ENCODE results near the gene MYADML2. TPM values are rescaled to one million over a fixed set of nuclear protein-coding genes. Genes with fewer than 3 reads are reported as not detected.

MYADML2 gene
- total and polyA plus RNA-seq, 2 experiments from 2014 or later: 0.70 to 1.7 TPM

GRCh38 chr17:81993729-81994592, 46.9 kb upstream of the MYADML2 start:
- no peak overlapping the region for H3K4me3 ChIP-seq
- H3K9me2 ChIP-seq (ENCODE audit: insufficient read depth): no peaks in the 10 kb centered on the region
- no peaks in the 10 kb centered on the region for H3K27me3 ChIP-seq (ENCODE audit: insufficient read depth)
- H3K9me3 Mint-ChIP-seq: no peaks in the 10 kb centered on the region
- H3K27ac Mint-ChIP-seq: no peak overlapping the region
- no peak overlapping the region for H3K27ac ChIP-seq (ENCODE audit: low read depth)
- H4K20me1 ChIP-seq (replicated peaks; ENCODE audit: insufficient read depth): peaks cover 6% of the 10 kb centered on the region
- no peaks in the 10 kb centered on the region for H3K79me2 ChIP-seq (replicated peaks; ENCODE audit: insufficient read depth)
- no peak for DNase-seq (ENCODE audit: low spot score)
- ATAC-seq: no peak
- H3K36me3 Mint-ChIP-seq (ENCODE audit: low read depth): peaks cover 13% of the 10 kb centered on the region
- TF ChIP-seq ZNF114 (CRISPR knock-in tag; IDR thresholded peaks at IDR 0.05) (no peak), CREB1 (CRISPR knock-in tag; IDR thresholded peaks at IDR 0.05; ENCODE audit: low read depth) (no peak), STAT1 (IDR thresholded peaks at IDR 0.05; ENCODE audit: unreplicated experiment) (no peak), ETS1 (IDR thresholded peaks at IDR 0.05) (no peak), NANOG (IDR thresholded peaks at IDR 0.05; ENCODE audit: borderline replicate concordance) (no peak), JUNB (IDR thresholded peaks at IDR 0.05; ENCODE audit: unreplicated experiment) (no peak)
- no peak overlapping the region for H3K4me2 ChIP-seq
- H3K4me3 Mint-ChIP-seq: no peak overlapping the region
- H3K4me1 ChIP-seq (ENCODE audit: insufficient read depth): peaks cover 11% of the 10 kb centered on the region; the same call in 1 of the 2 replicates
- no peak overlapping the region for H2AFZ ChIP-seq
- no peaks in the 10 kb centered on the region for H3K36me3 ChIP-seq (ENCODE audit: insufficient read depth)
- peaks cover 27% of the 10 kb centered on the region for H3K4me1 Mint-ChIP-seq
- 0 out of 2 replicates have a peak, but pooled peaks cover 3% of the 10 kb centered on the region for H3F3A ChIP-seq (replicated peaks; ENCODE audit: low read depth)
- H3K27me3 Mint-ChIP-seq (ENCODE audit: insufficient read depth, low read depth, poor library complexity): peaks cover 13% of the 10 kb centered on the region

GRCh38 chr17:81992306-81993102, 45.5 kb upstream of the MYADML2 start:
- peak; percentile 18 for ATAC-seq
- H3K79me2 ChIP-seq (replicated peaks; ENCODE audit: insufficient read depth): no peaks in the 10 kb centered on the region
- Mint-ChIP-seq H3K4me3 (no peak overlapping the region), H3K4me1 (peaks cover 27% of the 10 kb centered on the region), H3K36me3 (ENCODE audit: low read depth) (peaks cover 13% of the 10 kb centered on the region), H3K27me3 (ENCODE audit: insufficient read depth, low read depth, poor library complexity) (peaks cover 13% of the 10 kb centered on the region), H3K27ac (no peak overlapping the region), H3K9me3 (no peaks in the 10 kb centered on the region)
- no peaks in the 10 kb centered on the region for H3K9me2 ChIP-seq (ENCODE audit: insufficient read depth)
- peaks cover 11% of the 10 kb centered on the region; the same call in 1 of the 2 replicates for H3K4me1 ChIP-seq (ENCODE audit: insufficient read depth)
- DNase-seq (ENCODE audit: low spot score): no peak
- H3K36me3 ChIP-seq (ENCODE audit: insufficient read depth): no peaks in the 10 kb centered on the region
- 0 out of 2 replicates have a peak, but pooled peaks cover 3% of the 10 kb centered on the region for H3F3A ChIP-seq (replicated peaks; ENCODE audit: low read depth)
- H3K27me3 ChIP-seq (ENCODE audit: insufficient read depth): no peaks in the 10 kb centered on the region
- no peak overlapping the region for H3K4me3 ChIP-seq
- peak overlapping the region; percentile 62; the same call in 1 of the 2 replicates for H3K4me2 ChIP-seq
- peaks cover 6% of the 10 kb centered on the region for H4K20me1 ChIP-seq (replicated peaks; ENCODE audit: insufficient read depth)
- H3K27ac ChIP-seq (ENCODE audit: low read depth): 0 out of 2 replicates have a peak overlapping the region, but pooled peaks have one; percentile 50
- no peak overlapping the region for H2AFZ ChIP-seq
- no peak for TF ChIP-seq ZNF462 (CRISPR knock-in tag; IDR thresholded peaks at IDR 0.05)
- TF ChIP-seq ETS1 (IDR thresholded peaks at IDR 0.05): no peak
- no peak for TF ChIP-seq ZNF114 (CRISPR knock-in tag; IDR thresholded peaks at IDR 0.05)
- TF ChIP-seq POLR2AphosphoS5 (IDR thresholded peaks at IDR 0.05; ENCODE audit: low read depth): no peak

Data from GM23338 (cell line).